Stimulated activated naive CD4-positive, alpha-beta T cell (primary cell): ENCODE measurements around the gene REXO5.
"Not testable (repeated sequence)": the region's sequence is repeated elsewhere in the genome, so short reads cannot be mapped to it uniquely, and the experiment has no call there.

Source experiments
- DNase-seq, 6 experiments: peaks; one replicate each; lab custom pipeline; 2025; lab: John Stamatoyannopoulos, UW

The REXO5 gene

GRCh38 chr16:20806168-20807050 lies at the start of gene REXO5, which contains the start of gene ERI2:
Gene REXO5, plus strand, starts transcription at chr16:20806527. Its CDS starts 427 bp downstream, at chr16:20806954.
Gene ERI2, minus strand, starts transcription at chr16:20806472. Its CDS starts 42 bp downstream, at chr16:20806430.
- peak; percentile 50 to 76 (median 62) for DNase-seq

DNA sequence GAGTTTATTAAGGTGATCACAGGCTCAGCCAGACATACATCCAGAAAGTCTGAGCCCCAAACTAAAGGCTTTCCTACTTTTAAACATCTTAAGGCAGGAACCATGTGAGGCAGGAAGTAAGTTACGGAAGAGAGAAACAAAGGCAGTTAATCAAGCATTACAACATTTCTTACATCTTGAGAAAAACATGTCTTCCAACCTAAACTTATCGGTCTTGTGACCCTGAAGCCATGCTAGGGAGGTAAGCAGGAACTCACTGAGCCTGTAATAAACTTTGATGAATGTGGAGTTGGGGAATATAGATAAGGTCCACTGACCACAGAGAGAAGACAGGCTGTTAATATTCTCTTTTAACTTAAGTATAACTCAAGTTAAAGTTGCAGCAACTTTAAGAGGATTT lies 46.0 kb upstream of the REXO5 start:
- no peak for DNase-seq

- no peak for DNase-seq
These were observed 45.2 kb upstream of the REXO5 start for GRCh38 chr16:20761175-20761574.

DNA sequence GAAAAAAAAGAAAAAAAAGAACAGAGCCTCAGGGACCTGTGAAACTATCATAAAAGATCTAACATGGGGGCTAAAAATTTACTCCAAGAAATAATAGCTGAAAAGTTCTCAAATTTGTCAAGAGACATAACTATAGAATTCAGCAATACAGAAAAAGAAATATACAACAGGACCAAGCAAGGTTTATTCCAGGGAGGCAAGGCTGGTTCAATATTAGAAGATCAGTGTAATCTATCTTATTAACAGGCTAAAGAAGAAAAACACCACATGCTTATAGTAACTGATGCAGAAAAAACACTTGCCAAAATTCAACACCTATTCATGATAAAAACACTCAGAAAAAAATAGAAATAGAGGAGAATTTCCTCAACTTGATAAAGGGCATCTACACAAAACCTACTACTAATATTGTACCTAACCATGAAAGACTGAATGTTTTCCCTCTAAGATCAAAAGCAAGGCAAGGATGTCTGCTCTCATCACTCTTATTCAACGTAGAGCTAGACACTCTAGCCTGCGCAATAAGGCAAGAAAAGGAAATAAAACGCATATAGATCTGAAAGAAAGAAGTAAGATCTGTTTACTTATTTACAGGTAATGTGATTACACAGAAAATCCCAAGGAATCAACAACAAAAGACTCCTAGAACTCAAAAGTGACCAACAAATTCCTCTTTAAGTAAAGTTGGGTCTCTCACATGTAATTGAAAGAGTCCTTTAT lies 43.8 kb upstream of the REXO5 start:
- DNase-seq, result no peak

DNA sequence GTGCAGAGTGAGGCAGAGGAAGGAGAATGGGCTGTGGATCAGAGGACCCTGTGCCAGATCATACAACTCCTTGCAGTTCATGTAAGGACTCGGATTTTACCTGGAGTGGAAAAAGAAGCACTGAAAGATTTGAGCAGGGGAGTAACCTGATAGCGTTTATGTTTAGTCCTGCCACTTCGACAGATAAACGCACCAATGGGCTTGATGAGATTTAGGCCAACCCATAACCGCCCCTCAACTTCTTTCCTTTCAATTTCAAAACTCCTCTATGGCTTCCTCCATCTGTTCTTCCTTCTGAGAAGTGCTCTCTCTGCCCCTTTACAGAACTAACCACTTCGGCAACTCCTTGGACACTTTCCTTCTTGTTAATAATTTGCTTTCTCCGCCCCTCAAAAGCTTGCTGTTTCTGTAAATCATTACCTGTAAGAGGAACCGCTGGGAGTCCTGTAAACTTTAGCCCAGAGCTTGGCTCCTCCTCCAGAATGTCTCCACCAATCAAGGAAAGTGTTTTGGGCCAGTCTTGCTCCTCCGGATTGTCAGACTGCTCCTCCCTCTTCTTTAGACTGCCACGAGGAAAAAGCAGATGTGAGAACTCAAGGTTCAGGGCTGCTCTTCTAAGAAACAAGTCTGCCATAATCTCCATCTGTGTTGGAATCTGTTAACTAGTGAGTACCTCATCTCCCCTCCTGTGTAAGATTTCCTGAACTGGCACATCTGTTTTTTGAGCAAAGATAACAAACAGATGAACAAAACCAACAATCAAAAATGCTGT lies 42.7 kb upstream of the REXO5 start, which contains the start of gene ACSM3:
TSS of gene ACSM3 (plus strand) at position 554 of the 772 bp plus-strand sequence. CDS start 6,021 bp downstream, outside the sequence.
- peak; percentile 35 to 80 (median 68) for DNase-seq

DNA sequence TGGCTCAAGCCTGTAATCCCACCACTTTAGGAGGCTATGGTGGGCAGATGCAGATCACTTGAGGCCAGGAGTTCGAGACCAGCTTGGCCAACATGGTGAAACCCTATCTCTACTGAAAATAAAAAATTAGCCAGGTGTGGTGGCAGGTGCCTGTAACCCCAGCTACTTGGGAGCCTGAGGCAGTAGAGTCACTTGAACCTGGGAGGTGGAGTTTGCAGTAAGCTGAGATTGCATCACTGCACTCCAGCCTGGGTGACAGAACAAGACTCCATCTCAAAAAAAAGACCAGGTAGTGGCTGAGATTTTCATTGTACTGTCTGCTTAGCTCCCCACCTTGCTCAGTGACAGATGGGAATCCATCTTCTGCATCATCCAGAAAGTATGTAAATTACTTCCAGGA lies 41.9 kb upstream of the REXO5 start:
- DNase-seq, result not testable (repeated sequence)

GRCh38 chr16:20765732-20766131 lies 40.6 kb upstream of the REXO5 start:
- no peak for DNase-seq

DNA sequence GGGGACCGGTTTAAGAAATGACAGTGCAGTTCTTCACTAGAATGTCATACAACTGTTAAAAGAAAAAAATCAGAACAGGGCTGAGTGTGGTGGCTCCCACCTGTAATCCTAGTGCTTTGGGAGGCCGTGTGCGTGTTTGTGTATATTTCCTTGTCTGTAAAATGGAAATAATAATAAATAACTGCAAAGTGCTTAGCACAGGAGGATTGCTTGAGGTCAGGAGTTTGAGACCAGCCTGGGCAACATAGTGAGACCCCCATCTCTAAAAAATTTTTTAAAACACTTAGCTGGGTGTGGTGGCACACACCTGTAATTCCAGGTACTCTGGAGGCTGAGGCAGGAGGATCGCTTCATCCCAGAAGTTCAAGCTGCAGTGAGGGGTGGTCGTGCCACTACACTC lies 40.0 kb upstream of the REXO5 start:
- DNase-seq, result no peak

DNA sequence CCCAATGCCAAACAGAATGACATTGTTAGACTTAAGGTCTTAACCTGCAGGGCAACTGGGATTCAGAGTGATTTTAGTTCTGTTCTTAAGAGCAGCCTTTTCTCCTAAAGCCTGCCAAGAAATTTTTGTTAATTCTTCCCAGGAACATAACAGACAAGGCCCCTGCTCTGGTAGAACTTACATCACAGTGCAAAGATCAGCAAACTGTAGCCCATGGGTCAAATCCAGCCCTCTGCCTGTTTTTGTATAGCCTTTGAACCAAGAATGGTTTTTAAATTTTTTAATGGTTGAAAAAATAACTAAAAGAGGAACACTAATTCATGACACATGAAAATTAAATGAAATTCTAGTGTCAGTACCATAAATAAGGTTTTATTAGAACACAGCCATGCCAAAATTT lies 38.8 kb upstream of the REXO5 start:
- no peak for DNase-seq

DNA sequence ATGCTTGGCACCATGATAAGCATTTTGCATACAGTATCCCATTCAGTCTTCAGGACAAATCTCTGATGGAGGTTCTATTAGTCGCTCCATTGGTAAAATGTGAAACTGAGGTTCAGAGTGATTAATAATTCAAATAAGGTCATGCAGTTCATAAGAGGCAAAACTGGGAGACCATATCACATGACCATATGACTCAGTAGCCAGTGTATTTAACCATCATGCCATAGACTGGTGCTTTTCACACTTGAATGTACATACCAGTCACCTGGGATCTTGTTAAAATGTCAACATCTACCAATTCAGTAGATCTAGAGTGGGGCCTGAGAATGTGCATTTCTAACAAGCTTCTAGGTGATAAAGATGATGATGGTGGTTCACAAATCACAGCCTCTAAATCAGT lies 38.2 kb upstream of the REXO5 start:
- no peak for DNase-seq

DNA sequence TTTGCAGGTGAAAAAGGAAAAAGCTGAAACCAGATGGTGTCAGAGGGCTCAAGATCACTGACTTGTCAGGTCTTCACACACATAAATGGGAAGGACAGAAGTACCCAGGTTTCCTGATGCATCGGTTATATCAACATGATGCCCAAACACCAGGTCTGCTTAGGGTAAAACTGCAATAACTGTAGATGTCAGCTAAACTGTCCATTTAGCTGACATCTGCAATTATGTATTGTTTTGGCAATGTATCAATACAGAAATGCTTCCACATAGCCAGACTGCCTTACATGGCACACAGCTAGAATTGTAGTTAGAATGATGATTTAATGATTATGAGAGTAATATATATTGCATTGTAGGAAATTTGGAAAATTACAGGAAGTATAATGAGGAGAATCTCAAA lies 37.5 kb upstream of the REXO5 start:
- no peak for DNase-seq

DNA sequence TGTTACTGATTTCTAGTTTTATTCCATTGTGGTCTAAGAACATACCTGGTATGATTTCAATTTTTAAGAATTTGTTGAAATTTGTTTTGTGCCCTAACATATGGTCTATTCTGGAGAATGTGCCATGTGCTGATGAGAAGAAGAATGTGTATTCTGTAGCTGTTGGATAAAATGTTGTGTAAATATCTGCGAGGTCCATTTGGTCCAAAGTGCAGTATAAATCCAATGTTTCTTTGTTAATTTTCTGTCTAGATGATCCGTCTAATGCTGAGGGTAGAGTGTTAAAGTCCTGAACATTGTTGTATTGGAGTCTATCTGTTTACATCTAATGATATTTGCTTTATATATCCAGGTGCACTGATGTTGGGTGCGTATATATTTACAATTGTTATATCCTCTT lies 32.6 kb upstream of the REXO5 start:
- no peak for DNase-seq

- DNase-seq, result peak; percentile 2 to 34 (median 6)
These were observed 31.5 kb upstream of the REXO5 start for GRCh38 chr16:20774703-20775362.

DNA sequence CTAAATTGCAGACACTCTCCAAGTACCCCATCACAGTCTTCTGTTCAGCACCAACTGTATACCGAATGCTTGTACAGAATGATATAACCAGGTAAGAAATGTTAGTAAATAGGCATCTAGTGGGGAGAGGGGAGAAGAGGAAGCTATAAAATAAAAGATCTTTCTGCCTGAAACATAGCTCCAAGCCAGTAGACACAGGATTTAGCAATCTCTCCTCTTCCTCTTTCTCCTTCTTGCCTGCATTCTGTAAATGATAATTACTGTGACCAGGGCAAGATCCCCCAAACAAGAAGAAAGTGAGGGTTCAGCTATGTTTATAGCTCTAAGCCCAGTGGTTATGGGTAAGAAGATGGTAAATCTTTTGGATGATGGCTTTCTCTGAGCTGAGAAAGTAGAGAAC lies 24.6 kb upstream of the REXO5 start:
- DNase-seq, result no peak

DNA sequence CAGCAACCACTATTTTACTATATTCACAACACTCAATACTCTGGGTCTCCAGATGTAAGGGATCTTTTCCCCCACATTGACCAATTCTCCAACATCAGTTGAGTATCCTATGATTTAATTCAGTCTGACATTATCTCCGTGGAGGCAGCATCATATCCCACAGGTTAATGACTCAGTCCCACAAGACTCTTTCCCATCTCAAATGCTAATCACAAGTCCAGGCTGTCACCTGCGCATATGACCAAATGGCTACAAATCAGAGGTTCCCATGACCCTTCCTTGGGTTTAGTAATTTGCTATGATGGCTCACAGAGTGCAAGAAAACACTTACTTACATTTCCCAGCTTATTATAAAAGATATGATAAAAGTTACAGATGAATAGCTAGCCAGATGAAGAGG lies 23.9 kb upstream of the REXO5 start:
- DNase-seq, result no peak

- no peak for DNase-seq
These were observed 22.1 kb upstream of the REXO5 start for GRCh38 chr16:20784204-20784603.

- DNase-seq, result no peak
These were observed 17.2 kb upstream of the REXO5 start for GRCh38 chr16:20789130-20789529.

- DNase-seq, result no peak
These were observed 14.3 kb upstream of the REXO5 start for GRCh38 chr16:20791923-20792612.

DNA sequence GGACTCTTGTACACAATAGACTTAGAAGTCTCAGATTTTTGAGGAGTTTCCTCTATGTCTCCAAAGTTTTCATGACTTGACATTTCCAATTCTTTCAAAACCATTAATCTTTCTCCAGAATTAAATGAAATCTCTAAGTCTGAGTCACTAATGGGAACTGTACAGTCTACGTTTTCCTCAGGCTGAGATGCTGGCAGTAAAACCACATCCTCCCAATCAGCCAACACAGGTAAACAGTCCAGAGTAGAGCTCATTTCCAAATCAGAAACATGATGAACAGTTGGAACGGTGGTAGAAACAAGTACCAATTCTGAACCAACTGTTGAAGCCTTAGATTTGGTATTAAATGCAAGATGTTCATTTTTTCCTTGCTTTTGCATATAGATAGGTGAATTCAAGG lies 8.0 kb upstream of the REXO5 start:
- peak in 2 of 6 experiments; percentile 2 to 4 for DNase-seq

GRCh38 chr16:20799599-20799998 lies 6.7 kb upstream of the REXO5 start:
- DNase-seq, result peak in 2 of 6 experiments; percentile 3 to 22

DNA sequence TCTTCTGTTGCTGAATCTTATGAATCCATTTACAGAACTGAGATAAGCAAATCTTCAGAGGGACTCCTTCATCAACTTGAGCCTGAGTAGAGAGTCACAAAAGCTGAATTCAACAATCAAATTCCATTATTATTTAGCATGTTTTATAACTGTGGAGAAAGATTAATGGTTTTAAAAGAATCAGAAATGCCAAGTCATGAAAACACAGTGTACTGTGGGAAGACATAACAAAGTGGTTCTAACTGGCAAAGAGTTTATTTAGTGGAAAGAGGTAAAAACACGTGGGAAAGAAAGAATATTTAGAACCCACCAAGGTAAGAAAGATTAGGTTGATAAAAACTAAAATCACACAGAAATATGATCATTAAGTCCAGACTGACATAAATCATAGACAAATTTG lies 5.0 kb upstream of the REXO5 start:
- no peak for DNase-seq
